ENCODE results near the gene FHIT. TPM values are rescaled to one million over a fixed set of nuclear protein-coding genes. Genes with fewer than 3 reads are reported as not detected.

FHIT gene
- total and polyA plus RNA-seq, 2 of the 4 experiments (the other 2 are of a cell fraction) = 0.07 TPM; not detected in 1

- WGBS, 2 experiments (ENCODE audit: extremely low coverage in 2 of 2, insufficient read length in 1 of 2) = no CpG with 5 or more reads among the region's 3 CpGs
- Histone ChIP-seq H3K56ac (ENCODE audit: extremely low read depth, insufficient read depth, low read length) (no peak overlapping the region), H2BK20ac (ENCODE audit: low read depth, low read length) (no peak overlapping the region), H2BK120ac (ENCODE audit: low read depth, low read length) (no peak overlapping the region), H3K4me3 (ENCODE audit: insufficient read depth, low read depth, low read length) (no peak overlapping the region), H3K79me1 (ENCODE audit: low read depth in 1 of 2, low read length in 2 of 2) (no peaks in the 10 kb centered on the region), H3K36me3 (ENCODE audit: control insufficient read depth, insufficient read depth, low read length) (no peaks in the 10 kb centered on the region), H3K9me1 (ENCODE audit: insufficient read depth, low read length) (no peaks in the 10 kb centered on the region), H3K4ac (ENCODE audit: low read depth, low read length) (no peak overlapping the region), H2BK5ac (ENCODE audit: low read depth, low read length, poor library complexity, severe bottlenecking) (no peak overlapping the region), H4K8ac (ENCODE audit: low read depth in 2 of 2, low read length in 2 of 2) (no peak overlapping the region), H4K20me1 (ENCODE audit: insufficient read depth, low read length) (no peaks in the 10 kb centered on the region), H2AK9ac (replicated peaks; ENCODE audit: low read depth, low read length, poor library complexity) (no peak overlapping the region), H4K5ac (ENCODE audit: low read depth, low read length) (no peak overlapping the region), H3K27ac (ENCODE audit: insufficient read depth, low read length) (no peak overlapping the region), H3K14ac (replicated peaks; ENCODE audit: low read depth, low read length) (no peak overlapping the region), H3K18ac (ENCODE audit: low read depth, low read length) (no peak overlapping the region), H4K91ac (ENCODE audit: insufficient read depth, low read depth, low read length) (no peak overlapping the region), H3K9ac (ENCODE audit: low read depth, low read length) (no peak overlapping the region), H3K9me3 (ENCODE audit: control insufficient read depth, insufficient read depth, low read length) (no peaks in the 10 kb centered on the region), H3K4me2 (ENCODE audit: low read depth, low read length) (no peak overlapping the region), H2AFZ (replicated peaks; ENCODE audit: low read length, poor library complexity) (no peak overlapping the region), H2AK5ac (ENCODE audit: low read depth, low read length) (no peak overlapping the region), H3K27me3 (ENCODE audit: control insufficient read depth, insufficient read depth, low read length) (no peaks in the 10 kb centered on the region), H3K23ac (ENCODE audit: low read depth, low read length) (no peak overlapping the region), H3K4me1 (ENCODE audit: control insufficient read depth, insufficient read depth, low read length) (no peaks in the 10 kb centered on the region), H2BK15ac (ENCODE audit: low read depth, low read length) (no peak overlapping the region)
- intact Hi-C loops (cut with micrococcal nuclease) = no loop called here
- BruUV-seq (replicated peaks) = no TSS peak
- dilution Hi-C loops (cut with HindIII; ENCODE audit: low sequenced_read_pairs, unreplicated experiment) = no loop called here
- TF ChIP-seq MXI1 (IDR thresholded peaks at IDR 0.05; ENCODE audit: borderline replicate concordance, low read depth, low read length) = no peak
- no peak for TF ChIP-seq NFE2L2 (IDR thresholded peaks at IDR 0.05; ENCODE audit: low read depth, low read length)
- TF ChIP-seq RAD21 (IDR thresholded peaks at IDR 0.05; ENCODE audit: low read length) = no peak
- no peak for TF ChIP-seq MAZ (IDR thresholded peaks at IDR 0.05; ENCODE audit: borderline replicate concordance, low read depth, low read length)
- TF ChIP-seq BHLHE40 (IDR thresholded peaks at IDR 0.05; ENCODE audit: low read depth, low read length) = no peak
- TF ChIP-seq USF2 (IDR thresholded peaks at IDR 0.05; ENCODE audit: low read depth, low read length) = no peak
- TF ChIP-seq SMC3 (IDR thresholded peaks at IDR 0.05; ENCODE audit: low read depth, low read length) = no peak
- TF ChIP-seq MAFK (IDR thresholded peaks at IDR 0.05; ENCODE audit: low read depth, low read length) = no peak
- TF ChIP-seq RCOR1 (IDR thresholded peaks at IDR 0.05; ENCODE audit: insufficient replicate concordance, low read length) = no peak
- TF ChIP-seq RFX5 (IDR thresholded peaks at IDR 0.05; ENCODE audit: low read depth, low read length) = no peak
- TF ChIP-seq CEBPB (IDR thresholded peaks at IDR 0.05; ENCODE audit: low read depth, low read length) = no peak
- TF ChIP-seq CHD1 (IDR thresholded peaks at IDR 0.05; ENCODE audit: low read depth, low read length) = no peak
- TF ChIP-seq ELK1 (IDR thresholded peaks at IDR 0.05; ENCODE audit: borderline replicate concordance, low read depth, low read length) = no peak
- no peak for TF ChIP-seq POLR2A (IDR thresholded peaks at IDR 0.05; ENCODE audit: low read depth, low read length)
- DNase-seq = no peak
- in situ Hi-C loops (cut with MboI; ENCODE audit: low sequenced_read_pairs) = no loop called here
- ChIA-PET POLR2A (ENCODE audit: unreplicated experiment) (no interaction called here), CTCF (interaction anchor here (1.1 kb wide), 1 partner anchor 15 kb away, joined by 4 read pairs; no protein-coding TSS in a partner anchor)
- ATAC-seq (ENCODE audit: low read depth) = no peak
Measured at GRCh38 chr3:59938828-59939227, 1312.4 kb downstream of the FHIT start.
